ENCODE results near the gene TNFRSF13B.
A peak's percentile ranks its signal among the peaks of the same experiment; 100 is the strongest.

The TNFRSF13B gene

GRCh38 chr17:16954521-16954920, 17.4 kb downstream of the TNFRSF13B start:
- DNase-seq (ENCODE audit: low spot score) = no peak

GRCh38 chr17:16953841-16954240, 18.1 kb downstream of the TNFRSF13B start:
- DNase-seq (ENCODE audit: low spot score) = no peak

GRCh38 chr17:16953347-16953746, 18.6 kb downstream of the TNFRSF13B start:
- DNase-seq (ENCODE audit: low spot score) = no peak

GRCh38 chr17:16952401-16952800, 19.5 kb downstream of the TNFRSF13B start:
- DNase-seq (ENCODE audit: low spot score) = no peak

- no peak for DNase-seq (ENCODE audit: low spot score)
Measured at GRCh38 chr17:16950488-16950887, 21.4 kb downstream of the TNFRSF13B start.

GRCh38 chr17:16948587-16949376, 23.1 kb downstream of the TNFRSF13B start:
- DNase-seq (ENCODE audit: low spot score) = no peak

- DNase-seq (ENCODE audit: low spot score) = no peak
Measured at GRCh38 chr17:16947470-16947869, 24.4 kb downstream of the TNFRSF13B start.

GRCh38 chr17:16945663-16946218, 26.2 kb downstream of the TNFRSF13B start:
- DNase-seq (ENCODE audit: low spot score) = no peak

- no peak for DNase-seq (ENCODE audit: low spot score)
Measured at GRCh38 chr17:16945136-16945482, 26.8 kb downstream of the TNFRSF13B start.

GRCh38 chr17:16944334-16945135, 27.4 kb downstream of the TNFRSF13B start:
- no peak for DNase-seq (ENCODE audit: low spot score)

- no peak for DNase-seq (ENCODE audit: low spot score)
Measured at GRCh38 chr17:16943541-16944333, 28.2 kb downstream of the TNFRSF13B start.

- no peak for DNase-seq (ENCODE audit: low spot score)
Measured at GRCh38 chr17:16943032-16943352, 28.9 kb downstream of the TNFRSF13B start.

GRCh38 chr17:16942141-16943031, 29.5 kb downstream of the TNFRSF13B start:
- DNase-seq (ENCODE audit: low spot score) = no peak

GRCh38 chr17:16941072-16942036, 30.6 kb downstream of the TNFRSF13B start:
- no peak for DNase-seq (ENCODE audit: low spot score)

- DNase-seq (ENCODE audit: low spot score) = peak; percentile 4
Measured at GRCh38 chr17:16940116-16940881, 31.6 kb downstream of the TNFRSF13B start.

GRCh38 chr17:16939606-16940115, 32.3 kb downstream of the TNFRSF13B start:
- peak; percentile 4 for DNase-seq (ENCODE audit: low spot score)

- DNase-seq (ENCODE audit: low spot score) = no peak
Measured at GRCh38 chr17:16939208-16939576, 32.7 kb downstream of the TNFRSF13B start.

GRCh38 chr17:16938496-16939207, 33.3 kb downstream of the TNFRSF13B start:
- DNase-seq (ENCODE audit: low spot score) = peak; percentile 1

- no peak for DNase-seq (ENCODE audit: low spot score)
Measured at GRCh38 chr17:16938031-16938430, 33.9 kb downstream of the TNFRSF13B start.
